Colon (tissue), 2 donors: ENCODE results near the gene HOXB5.

Source experiments
- FAIRE-seq: peaks from 2 replicates; lab custom pipeline; 2012; peaks lifted over from hg19 to GRCh38; lab: Jason Lieb, UNC
- donor health status: control.
- donor health status: control.

The HOXB5 gene

DNA sequence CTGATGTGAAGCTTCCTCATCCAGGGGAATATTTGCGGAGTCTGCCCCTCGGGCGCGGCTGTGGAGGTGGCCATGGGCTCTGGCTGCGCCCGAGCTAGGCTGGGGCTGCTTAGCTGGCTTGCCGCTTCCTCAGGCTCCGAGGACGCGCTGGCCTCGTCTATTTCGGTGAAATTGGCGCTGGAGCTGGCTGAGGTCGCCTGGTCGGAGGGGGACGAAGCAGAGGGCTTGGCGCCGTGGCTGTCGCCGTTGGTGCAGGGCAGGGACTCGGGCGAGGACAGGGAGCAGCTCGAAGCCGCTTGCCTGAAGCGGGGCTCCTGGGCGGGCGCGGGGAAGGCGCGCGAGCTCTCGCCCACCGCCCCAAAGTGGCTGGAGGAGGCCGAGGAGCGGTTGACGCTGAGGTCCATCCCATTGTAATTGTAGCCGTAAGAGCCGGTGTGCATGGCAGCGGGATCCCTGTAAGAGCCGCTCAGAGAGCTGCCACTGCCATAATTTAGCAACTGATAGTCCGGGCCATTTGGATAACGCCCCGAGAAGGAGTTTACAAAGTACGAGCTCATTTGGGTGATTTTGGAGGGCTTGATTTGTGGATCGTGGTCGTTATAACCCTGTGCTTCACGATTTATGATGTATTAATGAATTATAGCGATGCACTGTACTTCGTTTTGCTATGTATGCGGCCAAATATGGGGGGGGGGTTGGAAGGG, at the start of gene HOXB5:
HOXB5 (minus strand) TSS at position 654 of the 704 bp plus-strand sequence; CDS start at position 557, 97 bp downstream.
- no peak for FAIRE-seq

- FAIRE-seq: no peak
Observed at GRCh38 chr17:48642843-48643696, 49.5 kb upstream of the HOXB5 start.

GRCh38 chr17:48642059-48642842, 48.7 kb upstream of the HOXB5 start:
- FAIRE-seq: no peak

- FAIRE-seq: no peak
Observed at GRCh38 chr17:48641541-48642058, 48.0 kb upstream of the HOXB5 start.

- FAIRE-seq: no peak
Observed at GRCh38 chr17:48640858-48641180, 47.2 kb upstream of the HOXB5 start.

- FAIRE-seq: no peak
Observed at GRCh38 chr17:48639982-48640857, 46.6 kb upstream of the HOXB5 start.

GRCh38 chr17:48639136-48639535, 45.6 kb upstream of the HOXB5 start:
- FAIRE-seq: no peak

DNA sequence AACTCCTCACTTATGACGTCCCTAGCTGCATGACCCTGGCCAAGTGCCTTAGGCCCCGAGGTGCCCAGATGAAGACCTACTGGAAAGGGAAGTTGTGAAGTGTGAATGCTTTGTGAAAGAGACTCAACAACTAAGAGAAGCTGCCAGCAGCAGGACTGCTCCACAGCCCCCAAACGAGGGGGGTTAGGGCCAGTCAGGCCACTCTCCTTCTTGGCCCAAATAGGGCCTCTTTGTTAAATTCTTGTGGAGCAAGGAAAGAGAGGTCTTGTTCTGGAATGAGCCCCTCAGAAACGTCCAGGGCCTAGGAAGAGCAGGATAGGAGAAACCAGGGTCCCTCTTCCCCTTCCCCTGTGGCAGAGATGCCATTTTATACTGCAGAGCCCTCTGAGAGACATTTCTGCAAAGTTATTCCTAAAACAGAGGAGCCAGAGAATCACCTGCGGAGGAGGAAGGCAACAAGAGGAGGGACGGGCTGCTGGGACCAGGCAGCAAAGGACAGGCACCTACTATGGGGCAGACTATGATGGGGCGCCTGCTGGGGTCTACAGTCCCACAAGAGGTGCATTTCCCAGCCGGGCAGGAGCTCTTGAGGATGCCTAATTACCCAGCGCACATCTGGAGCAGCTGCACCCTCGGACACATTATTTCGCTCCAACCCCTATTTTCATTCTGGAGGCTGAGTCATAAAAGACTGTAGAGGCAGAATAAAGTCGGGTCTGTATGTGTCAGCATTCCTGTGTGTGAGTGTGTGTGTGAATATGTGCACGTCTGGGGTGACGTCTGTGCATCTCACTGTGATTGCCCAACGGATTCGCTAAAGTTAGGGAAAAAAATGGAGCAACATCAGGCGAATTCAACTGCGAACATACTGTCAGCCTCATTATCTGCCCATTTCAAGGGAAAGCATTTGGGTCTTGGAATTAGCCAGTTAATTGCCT, 44.0 kb upstream of the HOXB5 start:
- no peak for FAIRE-seq

GRCh38 chr17:48636177-48637018, 42.8 kb upstream of the HOXB5 start:
- FAIRE-seq: no peak

DNA sequence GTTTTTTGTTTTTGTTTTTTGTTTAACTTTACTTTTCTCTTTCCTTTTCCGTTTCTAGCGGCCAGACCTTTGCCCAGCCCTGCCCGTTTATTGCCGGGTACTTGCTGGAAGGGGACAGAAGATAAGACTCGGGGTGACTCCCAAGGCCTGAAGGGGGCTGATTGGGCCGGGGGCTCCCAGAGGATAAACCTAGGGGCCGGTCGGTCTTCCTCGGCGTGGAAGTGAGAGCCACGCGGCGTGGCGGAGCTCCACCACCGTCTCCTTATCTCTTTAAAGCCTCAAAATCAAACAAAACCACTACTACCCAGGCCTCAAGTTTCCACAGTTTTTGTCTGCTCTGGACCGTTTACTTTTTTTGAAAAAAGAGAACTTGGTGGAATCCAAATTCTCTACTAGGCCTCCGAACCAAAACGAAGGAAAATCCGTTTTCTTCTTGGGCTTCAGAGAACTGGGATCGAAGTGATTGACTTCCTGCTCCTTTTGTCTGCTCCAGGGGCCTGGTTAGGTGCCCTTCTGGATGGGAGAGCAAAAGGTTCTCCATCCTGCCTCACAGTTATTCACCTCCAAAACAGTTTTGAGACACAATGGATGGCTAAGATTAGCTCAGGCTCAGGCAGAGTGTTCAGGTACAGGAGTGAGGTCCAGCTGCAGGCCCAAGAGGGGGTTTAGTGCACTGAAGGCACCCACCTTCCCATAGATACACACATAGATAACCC, 41.1 kb upstream of the HOXB5 start:
- no peak for FAIRE-seq

- FAIRE-seq: no peak
Observed at GRCh38 chr17:48633266-48633677, 39.7 kb upstream of the HOXB5 start.

GRCh38 chr17:48632579-48633265, 39.1 kb upstream of the HOXB5 start:
- no peak for FAIRE-seq

- no peak for FAIRE-seq
Observed at GRCh38 chr17:48631693-48632578, 38.4 kb upstream of the HOXB5 start.

- no peak for FAIRE-seq
Observed at GRCh38 chr17:48630925-48631692, 37.5 kb upstream of the HOXB5 start.

DNA sequence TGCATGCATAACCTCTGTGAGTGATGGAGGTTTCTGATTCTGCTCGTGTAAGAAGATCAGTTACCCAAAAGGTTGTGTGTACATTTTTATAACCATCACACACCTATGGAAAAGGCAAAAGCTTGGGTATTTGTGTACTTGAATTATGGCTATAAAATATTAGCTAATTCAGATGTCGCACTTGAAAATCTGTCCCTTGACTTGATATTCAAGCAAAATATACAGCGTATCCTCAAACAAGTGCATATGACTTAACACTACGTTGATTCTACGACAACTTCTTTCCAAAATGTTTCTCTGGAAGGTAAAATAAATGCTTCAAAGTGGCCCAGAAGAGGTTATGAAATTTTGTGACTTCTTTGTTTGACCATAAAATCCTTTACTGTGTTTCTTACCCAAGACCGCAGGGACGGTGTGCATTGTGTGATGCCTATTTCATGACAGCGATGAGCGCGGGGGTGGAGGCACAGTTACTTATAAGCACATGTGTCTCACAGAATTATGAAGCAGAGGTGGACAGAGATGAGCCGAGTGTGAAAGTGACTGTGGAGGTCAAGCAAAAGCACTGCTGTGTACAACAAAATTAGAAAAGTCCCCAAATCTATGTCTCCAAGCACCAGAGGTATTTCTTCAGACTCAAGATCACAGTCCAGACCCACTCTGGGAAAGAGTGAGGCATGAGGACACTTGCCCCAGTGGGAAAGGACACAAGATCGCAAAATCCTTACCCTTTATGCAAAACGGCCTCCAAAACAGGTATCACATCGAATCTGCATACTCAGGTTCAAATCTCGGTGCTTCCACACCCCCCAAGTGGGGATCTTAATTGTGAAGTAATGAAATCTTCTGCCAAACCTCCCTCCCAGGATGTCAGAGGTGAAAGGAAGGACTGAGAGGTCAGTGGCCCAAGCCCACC, 36.7 kb upstream of the HOXB5 start:
- no peak for FAIRE-seq
